HG03196 (cell line): ENCODE results near the gene SHLD1.

Experiments
- ATAC-seq: cut with Tn5 transposase; IDR thresholded peaks from one replicate; pipeline ENCODE4 v1.9.1; 2021; ENCODE audit not compliant: unreplicated experiment

SHLD1 gene

GRCh38 chr20:5886788-5887187, 136.6 kb downstream of the SHLD1 start:
- no peak for ATAC-seq

GRCh38 chr20:5887386-5887785, 137.2 kb downstream of the SHLD1 start:
- ATAC-seq = no peak

- no peak for ATAC-seq
Observed at GRCh38 chr20:5888041-5888440, 137.8 kb downstream of the SHLD1 start.

GRCh38 chr20:5890773-5891441, 140.7 kb downstream of the SHLD1 start:
- no peak for ATAC-seq

GRCh38 chr20:5893052-5893451, 142.9 kb downstream of the SHLD1 start:
- no peak for ATAC-seq

- no peak for ATAC-seq
Observed at GRCh38 chr20:5893621-5894020, 143.4 kb downstream of the SHLD1 start.

GRCh38 chr20:5895626-5896025, 145.4 kb downstream of the SHLD1 start:
- no peak for ATAC-seq

GRCh38 chr20:5899444-5899843, 149.2 kb downstream of the SHLD1 start:
- no peak for ATAC-seq

- no peak for ATAC-seq
Observed at GRCh38 chr20:5900908-5901307, 150.7 kb downstream of the SHLD1 start.

- no peak for ATAC-seq
Observed at GRCh38 chr20:5908981-5909380, 158.8 kb downstream of the SHLD1 start.

GRCh38 chr20:5910186-5910585, 160.0 kb downstream of the SHLD1 start:
- no peak for ATAC-seq

- no peak for ATAC-seq
Observed at GRCh38 chr20:5913166-5913565, 163.0 kb downstream of the SHLD1 start.
